DMS53 (cell line): ENCODE results near the gene OR2H2.

ENCODE experiments used
- DNase-seq: peaks from one replicate; lab custom pipeline; 2025; lab: John Stamatoyannopoulos, UW

Gene OR2H2

DNA sequence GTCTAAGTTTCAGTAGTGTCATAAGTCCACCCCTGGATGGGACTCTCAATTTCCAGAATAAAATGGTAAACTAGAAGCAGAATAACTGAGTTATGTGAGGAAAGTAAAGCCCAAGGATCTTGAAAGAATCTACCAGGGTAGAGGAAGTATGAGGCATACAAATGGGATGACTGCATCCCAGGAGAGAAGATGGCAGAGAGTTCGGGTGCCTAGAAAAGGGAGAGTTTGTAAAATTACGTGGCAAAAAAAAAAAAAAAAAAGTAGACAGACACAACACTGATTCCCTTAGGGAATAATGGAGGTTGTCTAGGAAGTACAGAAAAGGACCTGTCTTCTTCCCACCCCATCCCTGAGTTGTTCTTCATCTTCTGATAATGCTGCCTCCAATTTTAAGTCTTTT lies 44.6 kb downstream of the OR2H2 start:
- no peak for DNase-seq

DNA sequence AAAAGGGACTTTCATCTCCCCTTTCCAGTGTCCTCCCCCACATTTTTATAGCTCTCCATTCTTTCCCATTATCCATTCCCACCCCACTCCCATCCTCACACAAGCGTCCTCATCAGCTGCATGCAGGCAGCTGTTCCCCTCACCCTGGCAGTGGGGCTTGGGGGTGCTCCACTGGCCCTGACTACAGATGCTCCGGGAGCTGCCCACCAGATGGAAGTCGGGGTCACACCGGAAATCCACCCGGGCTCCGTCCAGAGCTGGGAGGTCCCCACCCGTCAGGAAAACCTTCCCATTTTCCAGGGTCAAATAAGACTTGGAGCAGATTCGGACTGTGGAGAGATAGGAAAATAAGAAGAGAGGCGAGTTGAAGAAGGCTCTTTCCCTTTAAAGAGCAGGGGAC lies 45.4 kb downstream of the OR2H2 start:
- DNase-seq, result no peak

DNA sequence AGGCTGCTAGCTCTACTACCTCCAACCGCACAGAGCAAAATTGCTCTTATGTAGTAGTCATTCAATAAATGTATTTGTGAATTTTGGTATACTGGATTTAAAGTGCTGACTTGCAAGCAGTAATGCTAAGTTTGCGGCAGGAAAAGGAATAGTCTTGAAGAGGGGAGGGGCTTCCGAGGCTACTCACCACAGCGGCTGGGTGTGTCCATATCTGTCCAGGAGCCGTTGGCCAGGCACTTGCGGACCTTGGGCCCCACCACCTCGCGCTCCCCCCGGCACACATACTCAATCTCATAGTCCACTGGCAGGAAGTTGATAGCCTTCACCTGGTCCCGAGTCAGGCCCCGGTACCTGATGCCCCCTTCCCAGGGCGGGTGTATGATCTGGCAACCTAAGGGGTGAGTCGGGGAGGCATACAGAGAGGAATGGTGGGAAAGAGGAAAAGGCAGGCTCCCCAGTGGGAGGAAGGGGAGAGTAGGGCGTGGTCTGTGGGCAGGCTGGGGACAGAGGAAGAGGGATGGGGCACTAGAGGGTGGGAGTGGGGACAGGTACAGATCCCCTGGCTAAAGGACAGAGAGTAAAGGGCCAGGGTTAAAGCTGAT lies 46.4 kb downstream of the OR2H2 start:
- DNase-seq, result no peak

DNA sequence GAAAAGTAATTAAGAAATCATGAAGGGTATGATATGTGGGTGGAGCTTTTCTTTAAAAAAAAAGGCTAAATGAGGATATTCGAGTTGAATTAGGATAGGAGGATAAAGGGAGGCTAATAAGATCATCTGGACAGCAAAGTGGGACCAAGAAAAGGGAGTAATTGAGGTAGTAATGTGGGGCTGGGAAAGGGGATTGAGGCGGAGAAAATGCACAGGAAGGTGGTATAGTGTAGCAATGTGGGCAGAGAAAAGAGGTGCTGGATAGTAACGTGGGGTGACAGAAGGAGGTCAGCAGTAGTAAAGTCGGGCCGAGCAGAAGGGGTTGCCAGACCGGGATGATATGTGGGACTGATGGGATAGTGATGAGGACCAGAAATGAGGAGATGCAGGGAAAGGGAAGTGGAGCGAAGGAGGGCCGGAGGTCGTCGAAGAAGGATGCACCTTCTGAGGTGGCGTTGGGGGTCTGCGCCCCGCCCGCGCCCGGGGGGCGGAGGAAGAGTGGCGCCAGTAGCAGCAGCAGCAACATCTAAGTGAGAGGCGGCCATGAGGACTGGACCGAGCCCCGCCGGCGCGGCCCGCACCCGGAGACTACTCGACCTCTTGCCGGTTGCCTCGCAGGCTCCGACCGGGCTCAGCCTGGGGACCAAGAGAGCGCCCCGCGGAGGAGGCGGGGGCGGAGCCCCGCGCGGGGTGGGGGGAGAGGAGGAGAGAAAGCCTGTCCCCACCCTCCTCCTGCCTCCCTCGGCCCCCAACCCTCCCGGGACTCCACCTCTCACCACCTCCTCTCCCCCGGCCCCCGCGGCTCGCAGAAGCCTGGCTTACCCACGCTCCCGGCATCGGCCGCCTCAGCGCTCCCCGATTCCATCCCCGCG lies 47.2 kb downstream of the OR2H2 start:
- peak; percentile 74 for DNase-seq

DNA sequence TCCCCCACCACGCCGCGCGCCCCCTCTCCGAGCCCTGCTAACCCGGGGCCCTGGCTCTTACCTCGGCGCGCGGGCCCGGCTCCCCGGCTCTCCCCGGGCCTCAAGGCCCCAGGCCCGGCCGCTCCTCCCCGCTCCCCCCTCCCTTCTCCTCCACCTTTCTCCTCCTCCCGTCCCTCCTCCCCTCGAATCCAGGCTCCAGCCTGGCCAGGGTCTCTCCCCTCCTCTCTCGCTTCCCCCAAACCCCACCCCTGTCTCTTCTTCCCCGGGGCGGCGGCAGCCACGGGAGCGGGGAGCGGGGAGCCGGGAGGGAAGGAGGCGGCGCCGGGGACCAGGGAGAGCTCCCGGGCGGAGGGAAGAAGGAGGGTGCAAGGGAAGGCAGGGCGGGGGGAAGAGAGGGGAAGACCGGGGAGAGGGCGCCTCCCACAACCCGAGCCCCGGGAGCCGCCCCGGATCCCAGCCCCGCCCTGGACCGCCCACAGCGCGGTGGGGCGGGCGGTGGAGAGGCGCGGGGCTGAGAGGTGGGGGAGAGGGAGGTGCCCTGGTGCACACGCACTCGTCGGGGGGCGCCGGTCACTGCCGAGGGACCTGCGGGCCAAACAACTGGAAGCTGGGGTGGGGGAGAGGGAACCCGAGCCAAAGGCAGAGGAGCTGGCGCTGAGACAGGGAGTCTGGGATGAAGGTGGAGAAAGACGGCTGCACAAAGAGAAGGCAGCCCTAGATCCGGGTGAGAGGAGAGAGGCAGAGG lies 48.0 kb downstream of the OR2H2 start, which contains the start of gene GABBR1:
TSS of gene GABBR1 (minus strand) at position 395 of the 745 bp plus-strand sequence. CDS start 798 bp downstream, outside the sequence.
- peak; percentile 95 for DNase-seq

DNA sequence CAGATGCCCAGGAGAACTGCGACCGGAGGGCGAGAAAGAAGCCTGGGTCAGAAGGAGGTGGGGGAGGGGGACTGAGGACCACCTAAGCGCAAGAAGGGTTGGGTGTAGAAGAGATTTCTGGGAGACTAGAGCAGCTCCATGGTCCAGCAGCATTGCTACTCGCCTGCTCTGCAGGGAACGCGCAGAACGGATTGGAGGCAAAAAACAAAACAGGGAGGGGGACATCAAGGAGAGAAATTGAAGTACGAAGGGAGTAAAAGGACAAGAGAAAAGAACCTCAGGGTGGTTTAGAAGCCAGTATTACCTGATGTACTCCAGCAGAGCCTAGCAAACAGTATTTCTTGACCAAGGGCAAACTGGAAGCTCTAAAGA lies 48.6 kb downstream of the OR2H2 start:
- peak; percentile 68 for DNase-seq

DNA sequence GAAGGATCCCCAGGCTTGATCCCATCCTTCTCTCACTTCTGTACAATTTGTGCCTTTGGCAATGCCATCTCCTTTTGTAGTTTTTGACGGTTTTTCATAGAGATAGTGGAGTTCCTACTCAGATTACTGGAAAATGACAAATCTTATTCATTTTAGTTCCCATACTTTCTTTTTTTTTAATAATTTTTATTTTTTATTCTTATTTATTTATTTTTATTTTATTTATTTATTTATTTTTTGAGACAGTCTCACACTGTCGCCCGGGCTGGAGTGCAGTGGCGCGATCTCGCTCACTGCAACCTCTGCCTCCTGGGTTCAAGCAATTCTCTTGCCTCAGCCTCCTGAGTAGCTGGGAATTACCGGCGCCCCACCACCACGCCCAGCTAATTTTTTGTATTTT lies 52.3 kb downstream of the OR2H2 start:
- DNase-seq, result no peak
